Right lobe of liver (tissue), 6 donors: Measurements from ENCODE around the gene KCNB1. TPM values are rescaled to one million over a fixed set of nuclear protein-coding genes. Genes with fewer than 3 reads are reported as not detected.

Experiments used
- ATAC-seq, 4 donors: fragments of 200-7000 bp; cut with Tn5 transposase; one replicate each; pipeline ENCODE4 v1.9.1; 2020; ENCODE audit warnings: mild to moderate bottlenecking in 4 of 4, moderate library complexity in 4 of 4
- DNase-seq, 3 donors: peaks; one replicate each; pipeline ENCODE4 v3.0.0-alpha.2; 2020
- H3K27ac ChIP-seq, 3 donors: fragments of 200-600 bp; one replicate each; pipeline ENCODE4 v1.8.0; 2022
- H3K27me3 ChIP-seq, 2 donors: fragments of 200-600 bp; one replicate each; pipeline ENCODE4 v1.8.0; 2022
- H3K36me3 ChIP-seq, 4 donors: fragments of 200-600 bp; sonication (generic) in 1 of 4; one replicate each; pipeline versions ENCODE4 v1.5.1 to v1.8.0; 2017 to 2022; ENCODE audit warnings: control low read depth in 1 of 4
- H3K4me1 ChIP-seq, 4 donors: fragments of 200-600 bp; sonication (generic) in 1 of 4; one replicate each; pipeline versions ENCODE4 v1.5.1 to v1.8.0; 2017 to 2022; ENCODE audit warnings: control low read depth in 1 of 4
- H3K4me3 ChIP-seq, 3 donors: fragments of 200-600 bp; one replicate each; pipeline ENCODE4 v1.8.0; 2022
- H3K9me3 ChIP-seq, 4 donors: fragments of 200-600 bp; sonication (generic) in 1 of 4; one replicate each; pipeline versions ENCODE4 v1.5.1 to v1.8.0; 2017 to 2022; ENCODE audit warnings: control low read depth in 1 of 4
- POLR2A ChIP-seq: fragments of 450-650 bp; IDR thresholded peaks from one replicate; pipeline ENCODE4 v1.6.1; 2017; ENCODE audit warnings: antibody characterized with exemption, mild to moderate bottlenecking
- WGBS: methylation state at CpG from one replicate; pipeline ENCODE4 v1.1.6; 2018; ENCODE audit warnings: low coverage, low lambda C conversion rate; ENCODE audit not compliant: insufficient coverage; ENCODE audit errors: missing lambda C conversion rate; 5-methylcytosine and 5-hydroxymethylcytosine counted together
- intact Hi-C, 2 donors: fragments of 100-400 bp; cut with DNase I; formaldehyde crosslinking; loops; one replicate each; pipeline versions ENCODE4 v1.11.2 to v1.14.1; 2022
- total RNA-seq, 6 experiments: library from RNA; depleted of rRNA in 2 of 6; stranded (reverse); fragments of >200 nt in 2 of 6; fragmentation: NEBNext Ultra II Directional in 3 of 6; extraction: Animal tissue kit (Norgen Biotek cat#: 25700) in 3 of 6; gene quantifications; one replicate each; pipeline versions ENCODE4 v1.1.0 to v1.2.4, GENCODE V29; 2016 to 2023
- TF ChIP-seq, protein P1 (sequence below), 4 donors: fragments of 200-600 bp in 3 of 4; fragments of 450-650 bp in 1 of 4; IDR thresholded peaks; one replicate each; pipeline versions ENCODE4 v1.5.1 to v1.8.0; 2016 to 2022; ENCODE audit warnings: antibody characterized with exemption in 4 of 4, mild to moderate bottlenecking in 2 of 4
- donor health status: DM: no; HTN: yes; CAD: no.
- donor health status: DM: no; HTN: no; CAD: no.
- donor health status: DM: no; HTN: no; CAD: no.
- donor health status: DM: no; HTN: yes; CAD: no.
- donor health status: DM: no; HTN: yes; CAD: no.

KCNB1 gene
- total RNA-seq, 6 experiments from 2014 or later = 1.5 to 8.2 (median 3.8) TPM

DNA sequence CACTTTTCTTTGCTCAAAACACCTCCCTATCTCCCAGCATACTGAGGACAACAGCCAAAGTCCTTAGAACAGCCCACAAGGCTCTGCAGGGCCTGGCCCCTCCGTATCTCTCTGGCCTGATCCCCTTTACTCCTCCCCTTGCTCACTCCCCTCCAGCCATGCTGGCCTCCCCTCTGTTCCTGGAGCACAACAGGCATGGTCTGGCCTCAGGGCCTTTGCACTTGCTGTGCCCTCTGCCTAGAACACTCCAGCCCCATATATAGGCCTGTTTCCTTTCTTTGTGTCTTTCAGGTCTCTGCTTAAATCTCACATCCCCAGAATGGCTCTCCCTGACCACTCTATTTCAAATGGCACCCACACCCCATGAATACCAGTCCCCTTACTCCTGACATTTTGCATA lies 62.7 kb downstream of the KCNB1 start:
- Histone ChIP-seq H3K9me3 (no peaks in the 10 kb centered on the region), H3K27me3 (no peaks in the 10 kb centered on the region), H3K36me3 (no peaks in the 10 kb centered on the region), H3K4me1 (no peaks in the 10 kb centered on the region), H3K4me3 (no peak overlapping the region), H3K27ac (no peak overlapping the region)
- WGBS = no CpG with 5 or more reads among the region's 1 CpG
- intact Hi-C loops = no loop called here
- ATAC-seq (peak in 1 of 4 donors; percentile 28), DNase-seq (no peak)
- TF ChIP-seq POLR2A = no peak
- TF ChIP-seq, protein P1, sequence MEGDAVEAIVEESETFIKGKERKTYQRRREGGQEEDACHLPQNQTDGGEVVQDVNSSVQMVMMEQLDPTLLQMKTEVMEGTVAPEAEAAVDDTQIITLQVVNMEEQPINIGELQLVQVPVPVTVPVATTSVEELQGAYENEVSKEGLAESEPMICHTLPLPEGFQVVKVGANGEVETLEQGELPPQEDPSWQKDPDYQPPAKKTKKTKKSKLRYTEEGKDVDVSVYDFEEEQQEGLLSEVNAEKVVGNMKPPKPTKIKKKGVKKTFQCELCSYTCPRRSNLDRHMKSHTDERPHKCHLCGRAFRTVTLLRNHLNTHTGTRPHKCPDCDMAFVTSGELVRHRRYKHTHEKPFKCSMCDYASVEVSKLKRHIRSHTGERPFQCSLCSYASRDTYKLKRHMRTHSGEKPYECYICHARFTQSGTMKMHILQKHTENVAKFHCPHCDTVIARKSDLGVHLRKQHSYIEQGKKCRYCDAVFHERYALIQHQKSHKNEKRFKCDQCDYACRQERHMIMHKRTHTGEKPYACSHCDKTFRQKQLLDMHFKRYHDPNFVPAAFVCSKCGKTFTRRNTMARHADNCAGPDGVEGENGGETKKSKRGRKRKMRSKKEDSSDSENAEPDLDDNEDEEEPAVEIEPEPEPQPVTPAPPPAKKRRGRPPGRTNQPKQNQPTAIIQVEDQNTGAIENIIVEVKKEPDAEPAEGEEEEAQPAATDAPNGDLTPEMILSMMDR (IDR thresholded peaks at IDR 0.05) = no peak

DNA sequence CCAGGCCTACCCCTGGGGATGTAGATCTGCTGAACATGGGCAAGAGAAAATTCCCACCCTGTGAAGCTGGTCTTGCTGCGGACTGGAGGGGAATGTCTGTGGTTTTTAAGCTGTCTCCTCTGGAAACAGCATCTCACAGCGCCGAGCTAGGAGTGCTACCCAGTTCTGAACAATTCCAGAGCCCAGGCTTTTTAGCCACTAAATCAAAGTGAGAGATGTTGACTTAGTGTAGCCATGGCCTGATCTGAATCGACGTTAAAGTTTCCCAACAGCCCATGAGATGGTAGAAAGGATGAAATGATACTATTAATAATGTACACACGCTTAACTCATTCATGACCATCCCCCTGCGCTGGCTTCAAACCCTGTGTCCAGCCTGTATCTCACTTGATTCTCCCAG lies 63.7 kb downstream of the KCNB1 start:
- no peaks in the 10 kb centered on the region for H3K4me1 ChIP-seq
- DNase-seq (no peak), ATAC-seq (no peak)
- 44% methylated on average over 2 of the region's 7 CpGs for WGBS
- no peak for TF ChIP-seq POLR2A
- TF ChIP-seq, protein P1 (IDR thresholded peaks at IDR 0.05) = no peak
- H3K4me3 ChIP-seq = no peak overlapping the region
- no peaks in the 10 kb centered on the region for H3K9me3 ChIP-seq
- H3K27ac ChIP-seq = no peak overlapping the region
- H3K27me3 ChIP-seq = no peaks in the 10 kb centered on the region
- no peaks in the 10 kb centered on the region for H3K36me3 ChIP-seq
- intact Hi-C loops = no loop called here

DNA sequence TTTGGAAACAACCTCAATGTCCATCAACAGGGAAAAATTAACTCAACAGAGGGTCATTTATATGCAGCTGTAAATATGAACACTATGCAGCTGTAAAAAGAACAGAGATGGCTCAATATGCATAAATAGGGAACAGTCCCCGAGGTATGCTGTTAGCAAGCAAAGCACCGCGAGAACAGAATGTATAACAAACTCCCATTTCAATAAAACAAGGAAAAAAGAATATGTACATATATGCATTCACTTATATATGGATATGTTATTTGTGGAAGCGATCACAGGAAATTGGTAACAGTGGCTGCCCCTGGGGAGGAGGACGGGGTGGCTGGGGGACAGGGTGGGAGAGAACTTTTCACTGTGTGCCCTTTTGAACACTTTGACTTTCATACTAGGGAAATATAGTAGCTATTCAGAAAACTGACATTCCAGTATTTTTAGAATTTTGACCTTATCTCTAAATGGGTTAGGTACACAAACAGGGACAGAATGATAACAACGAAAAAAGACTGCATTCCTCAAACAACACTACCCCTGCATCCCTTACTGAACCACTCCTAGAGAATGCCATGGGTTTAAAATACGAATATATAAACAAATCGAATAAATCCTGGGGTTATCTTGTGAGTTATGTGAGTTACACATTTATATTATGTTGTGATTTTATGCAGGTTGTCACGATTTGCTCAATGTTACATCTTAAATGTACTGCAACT lies 64.5 kb downstream of the KCNB1 start:
- Histone ChIP-seq H3K4me1 (no peaks in the 10 kb centered on the region), H3K4me3 (no peak overlapping the region), H3K27ac (no peak overlapping the region), H3K9me3 (no peaks in the 10 kb centered on the region), H3K36me3 (no peaks in the 10 kb centered on the region), H3K27me3 (no peaks in the 10 kb centered on the region)
- DNase-seq (no peak), ATAC-seq (peak in 1 of 4 donors; percentile 73)
- intact Hi-C loops = no loop called here
- 60% methylated on average over 9 of the region's 9 CpGs for WGBS
- TF ChIP-seq, protein P1 (IDR thresholded peaks at IDR 0.05) = no peak
- TF ChIP-seq POLR2A = no peak

DNA sequence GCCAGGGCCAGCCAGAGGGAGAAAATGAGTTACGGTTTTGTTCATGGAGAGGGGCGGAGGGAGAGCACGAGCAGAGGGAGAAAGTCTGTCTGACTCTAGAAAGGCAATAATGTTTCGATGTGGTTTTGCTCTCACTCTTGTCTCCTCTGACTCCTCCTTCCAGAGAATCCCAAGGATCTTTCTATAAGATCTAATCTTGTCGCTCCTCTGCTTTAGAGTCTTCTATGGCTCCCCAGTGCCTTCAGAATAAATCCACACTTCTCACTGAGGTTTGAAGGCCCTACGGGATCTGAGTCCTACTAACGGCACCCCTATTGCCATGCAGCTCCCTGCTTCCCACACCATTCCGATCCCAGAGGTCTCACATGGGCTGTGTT lies 66.8 kb downstream of the KCNB1 start:
- Histone ChIP-seq H3K27me3 (no peaks in the 10 kb centered on the region), H3K9me3 (no peaks in the 10 kb centered on the region), H3K36me3 (no peaks in the 10 kb centered on the region), H3K27ac (no peak overlapping the region), H3K4me1 (no peaks in the 10 kb centered on the region), H3K4me3 (no peak overlapping the region)
- TF ChIP-seq, protein P1 (IDR thresholded peaks at IDR 0.05) = no peak
- TF ChIP-seq POLR2A = no peak
- DNase-seq (no peak), ATAC-seq (no peak)
- WGBS = 92% methylated on average over 8 of the region's 8 CpGs
- intact Hi-C loops = no loop called here
